HepG2 (cell line): Measurements from ENCODE around the gene PTPRN. TPM values are rescaled to one million over a fixed set of nuclear protein-coding genes. Genes with fewer than 3 reads are reported as not detected.

ENCODE experiments used
- CAMTA2 ChIP-seq: sonication (generic); formaldehyde crosslinking; IDR thresholded peaks from 2 replicates; pipeline ENCODE4 v1.4.0; 2020; ENCODE audit warnings: mild to moderate bottlenecking, missing genetic modification reagents, borderline replicate concordance
- CBX2 ChIP-seq, 2 experiments: fragments of 200-600 bp in 1 of 2; sonication (generic); formaldehyde crosslinking in 1 of 2; IDR thresholded peaks; 2 replicates each; pipeline versions ENCODE4 v1.7.0 to v1.8.1; 2018 to 2022; ENCODE audit warnings: low read depth in 2 of 2, low read length in 1 of 2, mild to moderate bottlenecking in 1 of 2, missing genetic modification reagents in 1 of 2
- HNRNPUL1 ChIP-seq: fragments of 200-400 bp; formaldehyde crosslinking; IDR thresholded peaks from 2 replicates; pipeline ENCODE4 v1.6.1; 2017; ENCODE audit warnings: low read depth, mild to moderate bottlenecking, low read length, moderate library complexity
- KMT2B ChIP-seq: IDR thresholded peaks from 2 replicates; pipeline ENCODE4 v1.6.1; 2016; ENCODE audit warnings: missing genetic modification reagents, missing compliant biosample characterization
- MXI1 ChIP-seq: IDR thresholded peaks from 3 replicates; pipeline ENCODE4 v1.6.1; 2012; ENCODE audit warnings: low read depth, low read length, inconsistent platforms, borderline replicate concordance
- NFATC3 ChIP-seq: sonication (generic); formaldehyde crosslinking; IDR thresholded peaks from 2 replicates; pipeline ENCODE4 v1.5.1; 2020; ENCODE audit warnings: mild to moderate bottlenecking, missing genetic modification reagents
- NR2F2 ChIP-seq: IDR thresholded peaks from 2 replicates; pipeline ENCODE4 v1.6.1; 2012; ENCODE audit warnings: low read depth, inconsistent platforms, borderline replicate concordance
- SMARCE1 ChIP-seq: fragments of 450-650 bp; IDR thresholded peaks from 2 replicates; pipeline ENCODE4 v1.6.1; 2017; ENCODE audit warnings: borderline replicate concordance
- ZNF329 ChIP-seq: sonication (generic); formaldehyde crosslinking; IDR thresholded peaks from 2 replicates; pipeline ENCODE4 v1.9.0; 2021; ENCODE audit warnings: low read depth, mild to moderate bottlenecking, missing genetic modification reagents
- polyA plus RNA-seq, 8 experiments: library from polyadenylated mRNA; depleted of rRNA in 3 of 8; stranded (reverse) in 7 of 8; unstranded in 1 of 8; fragments of >200 nt; fragmentation: Illumina TruSeq in 4 of 8; extraction: Trizol in 4 of 8; gene quantifications; 2 replicates each; pipeline versions ENCODE4 v1.2.1 to v1.2.3, GENCODE V29; 2011 to 2016; ENCODE audit warnings: low read depth in 4 of 8, missing spikeins in 1 of 8, mixed read lengths in 1 of 8; ENCODE audit not compliant: insufficient read depth in 1 of 8
- total RNA-seq, 5 experiments: library from RNA; depleted of rRNA; stranded (reverse); fragments of >200 nt; fragmentation: Illumina TruSeq; extraction: Trizol; gene quantifications; 2 replicates each; pipeline ENCODE4 v1.2.3, GENCODE V29; 2016; ENCODE audit warnings: low read depth in 1 of 5
- TF ChIP-seq, protein P1 (sequence below): sonication (generic); formaldehyde crosslinking; IDR thresholded peaks from 2 replicates; pipeline ENCODE4 v1.4.0; 2020; ENCODE audit warnings: missing genetic modification reagents
- TF ChIP-seq, protein P2 (sequence below), 2 experiments: IDR thresholded peaks; 2 replicates each; pipeline ENCODE4 v1.6.1; 2011 to 2012; ENCODE audit warnings: low read length in 2 of 2, borderline replicate concordance in 1 of 2, low read depth in 1 of 2, mild to moderate bottlenecking in 1 of 2, moderate library complexity in 1 of 2
- TF ChIP-seq, protein P3 (sequence below): sonication (generic); formaldehyde crosslinking; IDR thresholded peaks from 2 replicates; pipeline ENCODE4 v1.4.0; 2020; ENCODE audit warnings: missing genetic modification reagents; ENCODE audit errors: not compliant biosample characterization
- TF ChIP-seq, protein P4 (sequence below): sonication (generic); formaldehyde crosslinking; IDR thresholded peaks from 2 replicates; pipeline ENCODE4 v1.4.0; 2020; ENCODE audit warnings: missing genetic modification reagents, borderline replicate concordance
- TF ChIP-seq, protein P5 (sequence below): conservative IDR thresholded peaks from 2 replicates; pipeline ENCODE4 v1.6.1; 2018; ENCODE audit warnings: missing genetic modification reagents

Gene PTPRN
- total and polyA plus RNA-seq, 2 of the 13 experiments (the other 11 are each of a cell fraction or from before 2014, with no cell fraction given), result 0.26 TPM; not detected in 1

DNA sequence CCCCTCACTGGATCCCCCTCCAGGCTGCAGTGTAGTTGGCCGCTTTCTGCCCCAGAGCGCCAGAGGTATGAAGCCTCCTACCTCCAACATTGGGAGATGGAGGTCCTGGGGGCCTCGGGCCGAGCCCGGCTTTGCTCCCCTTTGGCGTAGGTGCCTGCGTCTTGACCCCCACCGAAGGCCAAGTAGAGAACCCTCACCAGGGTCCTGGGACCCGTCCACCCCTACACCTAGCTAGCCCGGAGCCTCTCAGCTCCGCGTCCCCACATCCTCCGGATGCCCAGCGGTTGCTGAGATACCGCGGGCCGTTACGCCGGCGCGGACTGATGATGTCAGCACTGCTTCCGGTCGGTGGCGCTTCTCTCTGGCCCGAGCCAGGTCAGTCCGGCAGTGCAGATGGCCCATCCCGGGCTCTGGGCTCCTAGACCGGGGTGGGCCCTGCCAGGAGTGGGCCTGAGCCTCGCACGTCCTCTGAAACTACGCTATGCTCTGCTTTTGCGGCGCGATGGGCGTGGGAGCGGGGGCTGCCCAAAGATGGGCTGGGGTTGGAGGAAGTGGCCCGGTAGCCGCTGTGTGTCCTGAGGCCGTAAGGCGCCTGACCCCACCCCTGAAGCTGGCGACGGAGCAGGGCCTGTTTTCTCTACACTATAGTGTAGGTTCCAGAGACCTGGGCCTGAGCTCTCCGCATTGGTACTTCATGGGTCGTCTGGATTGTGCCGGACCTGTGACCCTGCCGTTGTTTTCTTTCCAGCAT lies 63.9 kb downstream of the PTPRN start, which contains the start of the genes GLB1L and STK16 (continued):
- TF ChIP-seq, protein P1, sequence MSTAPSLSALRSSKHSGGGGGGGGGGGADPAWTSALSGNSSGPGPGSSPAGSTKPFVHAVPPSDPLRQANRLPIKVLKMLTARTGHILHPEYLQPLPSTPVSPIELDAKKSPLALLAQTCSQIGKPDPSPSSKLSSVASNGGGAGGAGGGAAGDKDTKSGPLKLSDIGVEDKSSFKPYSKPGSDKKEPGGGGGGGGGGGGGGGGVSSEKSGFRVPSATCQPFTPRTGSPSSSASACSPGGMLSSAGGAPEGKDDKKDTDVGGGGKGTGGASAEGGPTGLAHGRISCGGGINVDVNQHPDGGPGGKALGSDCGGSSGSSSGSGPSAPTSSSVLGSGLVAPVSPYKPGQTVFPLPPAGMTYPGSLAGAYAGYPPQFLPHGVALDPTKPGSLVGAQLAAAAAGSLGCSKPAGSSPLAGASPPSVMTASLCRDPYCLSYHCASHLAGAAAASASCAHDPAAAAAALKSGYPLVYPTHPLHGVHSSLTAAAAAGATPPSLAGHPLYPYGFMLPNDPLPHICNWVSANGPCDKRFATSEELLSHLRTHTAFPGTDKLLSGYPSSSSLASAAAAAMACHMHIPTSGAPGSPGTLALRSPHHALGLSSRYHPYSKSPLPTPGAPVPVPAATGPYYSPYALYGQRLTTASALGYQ (CRISPR knock-in tag), result peak; percentile 64; the same call in 1 of the 2 replicates
- TF ChIP-seq NR2F2, result peak; percentile 46; the same call in 1 of the 2 replicates
- TF ChIP-seq HNRNPUL1, result no peak
- TF ChIP-seq, protein P2, sequence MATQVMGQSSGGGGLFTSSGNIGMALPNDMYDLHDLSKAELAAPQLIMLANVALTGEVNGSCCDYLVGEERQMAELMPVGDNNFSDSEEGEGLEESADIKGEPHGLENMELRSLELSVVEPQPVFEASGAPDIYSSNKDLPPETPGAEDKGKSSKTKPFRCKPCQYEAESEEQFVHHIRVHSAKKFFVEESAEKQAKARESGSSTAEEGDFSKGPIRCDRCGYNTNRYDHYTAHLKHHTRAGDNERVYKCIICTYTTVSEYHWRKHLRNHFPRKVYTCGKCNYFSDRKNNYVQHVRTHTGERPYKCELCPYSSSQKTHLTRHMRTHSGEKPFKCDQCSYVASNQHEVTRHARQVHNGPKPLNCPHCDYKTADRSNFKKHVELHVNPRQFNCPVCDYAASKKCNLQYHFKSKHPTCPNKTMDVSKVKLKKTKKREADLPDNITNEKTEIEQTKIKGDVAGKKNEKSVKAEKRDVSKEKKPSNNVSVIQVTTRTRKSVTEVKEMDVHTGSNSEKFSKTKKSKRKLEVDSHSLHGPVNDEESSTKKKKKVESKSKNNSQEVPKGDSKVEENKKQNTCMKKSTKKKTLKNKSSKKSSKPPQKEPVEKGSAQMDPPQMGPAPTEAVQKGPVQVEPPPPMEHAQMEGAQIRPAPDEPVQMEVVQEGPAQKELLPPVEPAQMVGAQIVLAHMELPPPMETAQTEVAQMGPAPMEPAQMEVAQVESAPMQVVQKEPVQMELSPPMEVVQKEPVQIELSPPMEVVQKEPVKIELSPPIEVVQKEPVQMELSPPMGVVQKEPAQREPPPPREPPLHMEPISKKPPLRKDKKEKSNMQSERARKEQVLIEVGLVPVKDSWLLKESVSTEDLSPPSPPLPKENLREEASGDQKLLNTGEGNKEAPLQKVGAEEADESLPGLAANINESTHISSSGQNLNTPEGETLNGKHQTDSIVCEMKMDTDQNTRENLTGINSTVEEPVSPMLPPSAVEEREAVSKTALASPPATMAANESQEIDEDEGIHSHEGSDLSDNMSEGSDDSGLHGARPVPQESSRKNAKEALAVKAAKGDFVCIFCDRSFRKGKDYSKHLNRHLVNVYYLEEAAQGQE (IDR thresholded peaks at IDR 0.05; ENCODE audit: borderline replicate concordance in 1 of 2, low read depth in 1 of 2, low read length in 2 of 2), result peak in 1 of 2 experiments; percentile 28; a peak in 1 of 4 replicates
- no peak for TF ChIP-seq SMARCE1
- peak; percentile 94; the same call in 1 of the 2 replicates for TF ChIP-seq KMT2B (CRISPR knock-in tag)
- TF ChIP-seq NFATC3 (CRISPR knock-in tag), result peak; percentile 96; the same call in 1 of the 2 replicates
- TF ChIP-seq CAMTA2 (CRISPR knock-in tag), result peak; percentile 26; the same call in 1 of the 2 replicates
- TF ChIP-seq MXI1, result peak; percentile 94
- TF ChIP-seq, protein P3, sequence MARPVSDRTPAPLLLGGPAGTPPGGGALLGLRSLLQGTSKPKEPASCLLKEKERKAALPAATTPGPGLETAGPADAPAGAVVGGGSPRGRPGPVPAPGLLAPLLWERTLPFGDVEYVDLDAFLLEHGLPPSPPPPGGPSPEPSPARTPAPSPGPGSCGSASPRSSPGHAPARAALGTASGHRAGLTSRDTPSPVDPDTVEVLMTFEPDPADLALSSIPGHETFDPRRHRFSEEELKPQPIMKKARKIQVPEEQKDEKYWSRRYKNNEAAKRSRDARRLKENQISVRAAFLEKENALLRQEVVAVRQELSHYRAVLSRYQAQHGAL (CRISPR knock-in tag), result no peak
- peak; percentile 73; the same call in 1 of the 2 replicates for TF ChIP-seq ZNF329 (CRISPR knock-in tag)
- no peak for TF ChIP-seq CBX2 (IDR thresholded peaks at IDR 0.05; ENCODE audit: low read depth, low read length)
- TF ChIP-seq CBX2 (CRISPR knock-in tag; IDR thresholded peaks at IDR 0.05; ENCODE audit: low read depth), result peak; percentile 90; the same call in 1 of the 2 replicates
- TF ChIP-seq, protein P4, sequence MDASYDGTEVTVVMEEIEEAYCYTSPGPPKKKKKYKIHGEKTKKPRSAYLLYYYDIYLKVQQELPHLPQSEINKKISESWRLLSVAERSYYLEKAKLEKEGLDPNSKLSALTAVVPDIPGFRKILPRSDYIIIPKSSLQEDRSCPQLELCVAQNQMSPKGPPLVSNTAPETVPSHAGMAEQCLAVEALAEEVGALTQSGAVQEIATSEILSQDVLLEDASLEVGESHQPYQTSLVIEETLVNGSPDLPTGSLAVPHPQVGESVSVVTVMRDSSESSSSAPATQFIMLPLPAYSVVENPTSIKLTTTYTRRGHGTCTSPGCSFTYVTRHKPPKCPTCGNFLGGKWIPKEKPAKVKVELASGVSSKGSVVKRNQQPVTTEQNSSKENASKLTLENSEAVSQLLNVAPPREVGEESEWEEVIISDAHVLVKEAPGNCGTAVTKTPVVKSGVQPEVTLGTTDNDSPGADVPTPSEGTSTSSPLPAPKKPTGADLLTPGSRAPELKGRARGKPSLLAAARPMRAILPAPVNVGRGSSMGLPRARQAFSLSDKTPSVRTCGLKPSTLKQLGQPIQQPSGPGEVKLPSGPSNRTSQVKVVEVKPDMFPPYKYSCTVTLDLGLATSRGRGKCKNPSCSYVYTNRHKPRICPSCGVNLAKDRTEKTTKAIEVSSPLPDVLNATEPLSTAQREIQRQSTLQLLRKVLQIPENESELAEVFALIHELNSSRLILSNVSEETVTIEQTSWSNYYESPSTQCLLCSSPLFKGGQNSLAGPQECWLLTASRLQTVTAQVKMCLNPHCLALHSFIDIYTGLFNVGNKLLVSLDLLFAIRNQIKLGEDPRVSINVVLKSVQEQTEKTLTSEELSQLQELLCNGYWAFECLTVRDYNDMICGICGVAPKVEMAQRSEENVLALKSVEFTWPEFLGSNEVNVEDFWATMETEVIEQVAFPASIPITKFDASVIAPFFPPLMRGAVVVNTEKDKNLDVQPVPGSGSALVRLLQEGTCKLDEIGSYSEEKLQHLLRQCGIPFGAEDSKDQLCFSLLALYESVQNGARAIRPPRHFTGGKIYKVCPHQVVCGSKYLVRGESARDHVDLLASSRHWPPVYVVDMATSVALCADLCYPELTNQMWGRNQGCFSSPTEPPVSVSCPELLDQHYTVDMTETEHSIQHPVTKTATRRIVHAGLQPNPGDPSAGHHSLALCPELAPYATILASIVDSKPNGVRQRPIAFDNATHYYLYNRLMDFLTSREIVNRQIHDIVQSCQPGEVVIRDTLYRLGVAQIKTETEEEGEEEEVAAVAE, result peak; percentile 84; the same call in 1 of the 2 replicates
- TF ChIP-seq, protein P5, sequence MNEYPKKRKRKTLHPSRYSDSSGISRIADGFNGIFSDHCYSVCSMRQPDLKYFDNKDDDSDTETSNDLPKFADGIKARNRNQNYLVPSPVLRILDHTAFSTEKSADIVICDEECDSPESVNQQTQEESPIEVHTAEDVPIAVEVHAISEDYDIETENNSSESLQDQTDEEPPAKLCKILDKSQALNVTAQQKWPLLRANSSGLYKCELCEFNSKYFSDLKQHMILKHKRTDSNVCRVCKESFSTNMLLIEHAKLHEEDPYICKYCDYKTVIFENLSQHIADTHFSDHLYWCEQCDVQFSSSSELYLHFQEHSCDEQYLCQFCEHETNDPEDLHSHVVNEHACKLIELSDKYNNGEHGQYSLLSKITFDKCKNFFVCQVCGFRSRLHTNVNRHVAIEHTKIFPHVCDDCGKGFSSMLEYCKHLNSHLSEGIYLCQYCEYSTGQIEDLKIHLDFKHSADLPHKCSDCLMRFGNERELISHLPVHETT (CRISPR knock-in tag), result peak; percentile 90
